Right ventricle myocardium superior (tissue), 1 donor: Measurements from ENCODE around the gene SNRPB. TPM values are rescaled to one million over a fixed set of nuclear protein-coding genes. Genes with fewer than 3 reads are reported as not detected.
A peak's percentile ranks its signal among the peaks of the same experiment; 100 is the strongest.

Source experiments
- ATAC-seq: fragments of 200-7000 bp; cut with Tn5 transposase; one replicate; pipeline ENCODE4 v1.9.1; 2020; ENCODE audit warnings: mild to moderate bottlenecking; ENCODE audit not compliant: poor library complexity
- DNase-seq: peaks from one replicate; pipeline ENCODE4 v3.0.0-alpha.2; 2020
- intact Hi-C: fragments of 100-400 bp; cut with DNase I; formaldehyde crosslinking; loops from one replicate; pipeline ENCODE4 v1.11.2; 2022
- total RNA-seq: library from RNA; stranded (reverse); fragmentation: NEBNext Ultra II Directional; extraction: Animal tissue kit (Norgen Biotek cat#: 25700); gene quantifications from one replicate; pipeline ENCODE4 v1.2.1, GENCODE V29; 2021
- donor health status: DM: no; HTN: yes; CAD: no; lungs with severe emphysema.

SNRPB gene
- total RNA-seq, 1 donor from 2014 or later = 49.9 TPM

- ATAC-seq = no peak
- intact Hi-C loops = no loop called here
These were observed 6.4 kb upstream of the SNRPB start for GRCh38 chr20:2476742-2477615.

GRCh38 chr20:2475850-2476741 is 5.5 kb upstream of the SNRPB start:
- ATAC-seq = no peak
- intact Hi-C loops = no loop called here

More at GRCh38 chr20:2476742-2477615, 6.4 kb upstream of the SNRPB start:
- DNase-seq = no peak

GRCh38 chr20:2473516-2473915 is 2.9 kb upstream of the SNRPB start:
- intact Hi-C loops = no loop called here
- DNase-seq (no peak), ATAC-seq (no peak)

More at GRCh38 chr20:2475850-2476741, 5.5 kb upstream of the SNRPB start:
- no peak for DNase-seq

GRCh38 chr20:2469991-2470422 is 582 bp downstream of the SNRPB start:
- ATAC-seq (peak; percentile 51), DNase-seq (no peak)
- intact Hi-C loops = no loop called here

GRCh38 chr20:2468581-2469407 is 1.8 kb downstream of the SNRPB start:
- DNase-seq = no peak
- intact Hi-C loops = no loop called here

GRCh38 chr20:2467412-2467811 is 3.2 kb downstream of the SNRPB start:
- ATAC-seq (no peak), DNase-seq (no peak)
- intact Hi-C loops = no loop called here

More at GRCh38 chr20:2468581-2469407, 1.8 kb downstream of the SNRPB start:
- ATAC-seq = no peak

GRCh38 chr20:2465100-2465499 is 5.5 kb downstream of the SNRPB start:
- intact Hi-C loops = no loop called here
- ATAC-seq = no peak
- no peak for DNase-seq

GRCh38 chr20:2463616-2464365 is 6.8 kb downstream of the SNRPB start:
- intact Hi-C loops = no loop called here
- DNase-seq (no peak), ATAC-seq (no peak)

GRCh38 chr20:2462484-2462883 is 8.1 kb downstream of the SNRPB start:
- ATAC-seq (no peak), DNase-seq (no peak)
- intact Hi-C loops = no loop called here

GRCh38 chr20:2460752-2461424 is 9.7 kb downstream of the SNRPB start:
- ATAC-seq = no peak
- no peak for DNase-seq
- intact Hi-C loops = no loop called here

- intact Hi-C loops = loop anchor here (10.0 kb wide), 1 partner anchor 695 kb away; no protein-coding TSS in a partner anchor
- DNase-seq = no peak
These were observed 10.4 kb downstream of the SNRPB start for GRCh38 chr20:2459981-2460751.

GRCh38 chr20:2458919-2459499 is 11.6 kb downstream of the SNRPB start:
- intact Hi-C loops = loop anchor here (10.0 kb wide), 1 partner anchor 694 kb away; no protein-coding TSS in a partner anchor
- no peak for DNase-seq
- ATAC-seq = no peak

More at GRCh38 chr20:2459981-2460751, 10.4 kb downstream of the SNRPB start:
- no peak for ATAC-seq

- intact Hi-C loops = loop anchor here (10.0 kb wide), 1 partner anchor 691 kb away; no protein-coding TSS in a partner anchor
- ATAC-seq = no peak
- no peak for DNase-seq
These were observed 14.7 kb downstream of the SNRPB start for GRCh38 chr20:2455771-2456497.

GRCh38 chr20:2453792-2454191 is 16.8 kb downstream of the SNRPB start:
- intact Hi-C loops = loop anchor here (5.0 to 10.0 kb wide), 3 partner anchors 246 to 689 kb away; no protein-coding TSS in a partner anchor
- ATAC-seq = no peak
- DNase-seq = no peak
